K562 (cell line): Measurements from ENCODE around the gene SEC14L1.

ENCODE experiments used
- ARNT ChIP-seq, 2 experiments: fragments of 450-650 bp; IDR thresholded peaks; 2 replicates each; pipeline ENCODE4 v1.6.1; 2016; ENCODE audit warnings: mild to moderate bottlenecking in 1 of 2
- CTCF ChIP-seq, 3 experiments: IDR thresholded peaks in 2 of 3; conservative IDR thresholded peaks in 1 of 3; 2 replicates each; pipeline ENCODE4 v1.5.1; 2011 to 2012; ENCODE audit warnings: low read length in 3 of 3, mild to moderate bottlenecking in 3 of 3, control low read depth in 2 of 3, improper control_type of control experiment in 1 of 3, inconsistent platforms in 1 of 3, low read depth in 1 of 3, mixed read lengths in 1 of 3, moderate library complexity in 1 of 3; ENCODE audit not compliant: insufficient read depth in 2 of 3
- E2F4 ChIP-seq: sonication (generic); formaldehyde crosslinking; IDR thresholded peaks from 2 replicates; pipeline ENCODE4 v1.8.0; 2022; ENCODE audit warnings: mild to moderate bottlenecking, low read depth, missing genetic modification reagents
- GATA2 ChIP-seq: sonication (generic); formaldehyde crosslinking; IDR thresholded peaks from 2 replicates; pipeline ENCODE4 v1.4.0; 2020; ENCODE audit warnings: mild to moderate bottlenecking, missing genetic modification reagents
- MAX ChIP-seq: sonication (generic); formaldehyde crosslinking; IDR thresholded peaks from 2 replicates; pipeline ENCODE4 v1.9.0; 2022; ENCODE audit warnings: mild to moderate bottlenecking, missing genetic modification reagents
- PATZ1 ChIP-seq: fragments of 250-450 bp; sonication (Bioruptor Pico); IDR thresholded peaks from 2 replicates; pipeline ENCODE4 v1.5.0; 2020; ENCODE audit warnings: mild to moderate bottlenecking, borderline replicate concordance
- SMARCB1 ChIP-seq: IDR thresholded peaks from 2 replicates; pipeline ENCODE4 v1.6.1; 2011; ENCODE audit warnings: improper control_type of control experiment, low read depth; ENCODE audit not compliant: insufficient read length
- STAT5B ChIP-seq: fragments of 250-450 bp; sonication (Bioruptor Pico); IDR thresholded peaks from 2 replicates; pipeline ENCODE4 v1.8.0; 2021; ENCODE audit warnings: mild to moderate bottlenecking, inconsistent platforms
- ZFX ChIP-seq: sonication (generic); formaldehyde crosslinking; IDR thresholded peaks from 2 replicates; pipeline ENCODE4 v1.8.0; 2022; ENCODE audit warnings: mild to moderate bottlenecking, missing genetic modification reagents, moderate library complexity
- ZNF324 ChIP-seq: fragments of 250-450 bp; sonication (Bioruptor Pico); IDR thresholded peaks from 2 replicates; pipeline ENCODE4 v1.4.0; 2020; ENCODE audit warnings: mild to moderate bottlenecking
- ZNF436 ChIP-seq: fragments of 250-450, 450-650 bp; sonication (Bioruptor Pico); formaldehyde crosslinking; IDR thresholded peaks from 2 replicates; pipeline ENCODE4 v1.7.0; 2020; ENCODE audit warnings: mild to moderate bottlenecking
- ZNF449 ChIP-seq: fragments of 250-450 bp; sonication (Bioruptor Pico); IDR thresholded peaks from 2 replicates; pipeline ENCODE4 v1.8.0; 2022; ENCODE audit warnings: moderate library complexity, mild to moderate bottlenecking, inconsistent platforms

- TF ChIP-seq CTCF (IDR thresholded peaks at IDR 0.05 in 2 of 3, conservative IDR thresholded peaks at IDR 0.05 in 1 of 3; ENCODE audit: insufficient read depth in 2 of 3, low read depth in 1 of 3, low read length in 3 of 3) (no peak), ZNF324 (CRISPR knock-in tag) (peak; percentile 42), PATZ1 (CRISPR knock-in tag) (0 out of 2 replicates have a peak, but pooled peaks have one; percentile 68), STAT5B (CRISPR knock-in tag) (no peak), ARNT (IDR thresholded peaks at IDR 0.05) (no peak), SMARCB1 (no peak), GATA2 (no peak), ZNF449 (CRISPR knock-in tag) (peak; percentile 90), ZFX (CRISPR knock-in tag) (0 out of 2 replicates have a peak, but pooled peaks have one; percentile 21), MAX (CRISPR knock-in tag) (no peak), ZNF436 (CRISPR knock-in tag) (no peak), E2F4 (CRISPR knock-in tag) (no peak)
Measured at GRCh38 chr17:77109159-77109759, 31.5 kb upstream of the SEC14L1 start.
